ENCODE measurements around the gene SEC16B.

SEC16B gene

DNA sequence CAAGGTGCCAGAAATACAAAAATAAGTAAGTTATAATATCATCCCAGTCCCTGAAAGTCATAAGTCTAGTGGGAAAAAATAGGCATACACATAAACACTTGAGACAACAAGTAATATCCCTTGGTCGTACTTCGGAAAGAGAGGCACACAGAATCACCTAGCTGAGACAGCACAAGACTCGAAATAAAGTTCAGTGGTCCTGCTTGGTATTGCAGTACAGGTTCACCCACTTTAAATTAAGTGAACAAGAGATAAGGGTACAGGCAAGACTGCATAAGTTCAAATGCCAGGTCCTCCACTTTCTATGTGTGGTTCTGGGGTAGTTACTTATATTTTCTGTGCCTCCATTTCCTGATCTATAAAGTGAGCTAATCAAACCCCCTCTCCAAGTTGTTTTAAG, 47.6 kb downstream of the SEC16B start:
- no peaks in the 10 kb centered on the region for H3K9me2 ChIP-seq (replicated peaks; ENCODE audit: control insufficient read depth, low read length)
- H3K4me3 ChIP-seq (ENCODE audit: low read length): no peak overlapping the region
- no peaks in the 10 kb centered on the region for H3F3A ChIP-seq (ENCODE audit: control insufficient read depth, insufficient read depth)
- no peak overlapping the region for H3K27ac ChIP-seq (ENCODE audit: low read depth, low read length)
- H3K4me1 ChIP-seq (ENCODE audit: control insufficient read depth, low read length): no peaks in the 10 kb centered on the region
- H3K4me2 ChIP-seq (ENCODE audit: low read length): no peak overlapping the region
- no peaks in the 10 kb centered on the region for H4K20me1 ChIP-seq (ENCODE audit: control insufficient read depth, insufficient read depth, low read depth, low read length)
- H3K79me2 ChIP-seq (ENCODE audit: control insufficient read depth, low read length): no peaks in the 10 kb centered on the region
- TF ChIP-seq, protein P1, sequence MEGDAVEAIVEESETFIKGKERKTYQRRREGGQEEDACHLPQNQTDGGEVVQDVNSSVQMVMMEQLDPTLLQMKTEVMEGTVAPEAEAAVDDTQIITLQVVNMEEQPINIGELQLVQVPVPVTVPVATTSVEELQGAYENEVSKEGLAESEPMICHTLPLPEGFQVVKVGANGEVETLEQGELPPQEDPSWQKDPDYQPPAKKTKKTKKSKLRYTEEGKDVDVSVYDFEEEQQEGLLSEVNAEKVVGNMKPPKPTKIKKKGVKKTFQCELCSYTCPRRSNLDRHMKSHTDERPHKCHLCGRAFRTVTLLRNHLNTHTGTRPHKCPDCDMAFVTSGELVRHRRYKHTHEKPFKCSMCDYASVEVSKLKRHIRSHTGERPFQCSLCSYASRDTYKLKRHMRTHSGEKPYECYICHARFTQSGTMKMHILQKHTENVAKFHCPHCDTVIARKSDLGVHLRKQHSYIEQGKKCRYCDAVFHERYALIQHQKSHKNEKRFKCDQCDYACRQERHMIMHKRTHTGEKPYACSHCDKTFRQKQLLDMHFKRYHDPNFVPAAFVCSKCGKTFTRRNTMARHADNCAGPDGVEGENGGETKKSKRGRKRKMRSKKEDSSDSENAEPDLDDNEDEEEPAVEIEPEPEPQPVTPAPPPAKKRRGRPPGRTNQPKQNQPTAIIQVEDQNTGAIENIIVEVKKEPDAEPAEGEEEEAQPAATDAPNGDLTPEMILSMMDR (IDR thresholded peaks at IDR 0.05; ENCODE audit: low read depth, low read length, poor library complexity, severe bottlenecking): no peak
- TF ChIP-seq EZH2phosphoT487 (IDR thresholded peaks at IDR 0.05; ENCODE audit: borderline replicate concordance, low read length): no peak
- H3K27me3 ChIP-seq (ENCODE audit: control insufficient read depth, low read length): no peaks in the 10 kb centered on the region
- H3K9me3 ChIP-seq (ENCODE audit: control insufficient read depth, insufficient read depth, low read length): no peaks in the 10 kb centered on the region
- H3K36me3 ChIP-seq (ENCODE audit: control insufficient read depth, low read length): no peaks in the 10 kb centered on the region

DNA sequence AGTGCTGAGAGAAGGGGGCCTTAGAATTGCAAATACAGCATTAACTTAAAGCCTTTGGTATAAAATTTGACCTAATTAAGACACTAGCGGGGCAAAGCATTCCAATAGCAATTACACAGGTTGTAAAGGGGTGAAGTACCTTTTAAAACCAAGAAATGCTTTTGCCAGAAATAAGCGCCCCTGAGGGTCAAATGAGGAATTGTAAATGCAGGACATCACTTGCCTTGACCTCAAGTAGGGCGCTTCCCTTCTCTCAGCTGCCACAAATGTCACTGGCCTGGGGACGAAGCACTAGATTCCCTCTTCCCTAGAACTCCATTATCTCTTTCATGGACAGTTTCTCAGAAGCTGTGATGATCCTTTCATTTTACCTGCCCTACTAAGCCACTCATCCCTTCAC, 48.3 kb downstream of the SEC16B start:
- H3K4me2 ChIP-seq (ENCODE audit: low read length): no peak overlapping the region
- H3K36me3 ChIP-seq (ENCODE audit: control insufficient read depth, low read length): no peaks in the 10 kb centered on the region
- no peak overlapping the region for H3K4me3 ChIP-seq (ENCODE audit: low read length)
- H3F3A ChIP-seq (ENCODE audit: control insufficient read depth, insufficient read depth): no peaks in the 10 kb centered on the region
- H3K27me3 ChIP-seq (ENCODE audit: control insufficient read depth, low read length): no peaks in the 10 kb centered on the region
- no peak for TF ChIP-seq EZH2phosphoT487 (IDR thresholded peaks at IDR 0.05; ENCODE audit: borderline replicate concordance, low read length)
- TF ChIP-seq, protein P1 (IDR thresholded peaks at IDR 0.05; ENCODE audit: low read depth, low read length, poor library complexity, severe bottlenecking): no peak
- no peaks in the 10 kb centered on the region for H3K79me2 ChIP-seq (ENCODE audit: control insufficient read depth, low read length)
- H3K9me2 ChIP-seq (replicated peaks; ENCODE audit: control insufficient read depth, low read length): no peaks in the 10 kb centered on the region
- H3K9me3 ChIP-seq (ENCODE audit: control insufficient read depth, insufficient read depth, low read length): no peaks in the 10 kb centered on the region
- no peaks in the 10 kb centered on the region for H3K4me1 ChIP-seq (ENCODE audit: control insufficient read depth, low read length)
- no peak overlapping the region for H3K27ac ChIP-seq (ENCODE audit: low read depth, low read length)
- no peaks in the 10 kb centered on the region for H4K20me1 ChIP-seq (ENCODE audit: control insufficient read depth, insufficient read depth, low read depth, low read length)

DNA sequence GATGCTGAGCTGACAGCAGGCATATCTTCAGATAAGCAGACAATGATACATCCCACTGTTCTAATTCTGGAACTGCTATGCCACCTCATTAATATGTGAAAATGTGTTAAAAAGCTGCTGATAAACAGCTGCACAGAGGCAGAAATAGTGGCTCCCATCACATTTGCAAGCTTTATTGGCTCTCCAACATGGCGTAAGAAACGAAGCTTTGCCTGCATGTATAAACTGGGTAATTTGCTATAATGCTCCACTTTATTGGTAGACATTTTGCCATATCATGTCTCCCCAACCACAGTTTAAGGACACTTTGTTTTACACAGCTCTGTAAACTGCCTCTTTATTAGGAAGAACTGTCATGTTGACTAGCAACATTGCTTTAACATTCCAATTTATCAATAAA, 49.8 kb downstream of the SEC16B start:
- Histone ChIP-seq H4K20me1 (ENCODE audit: control insufficient read depth, insufficient read depth, low read depth, low read length) (no peaks in the 10 kb centered on the region), H3K9me2 (replicated peaks; ENCODE audit: control insufficient read depth, low read length) (no peaks in the 10 kb centered on the region; the same call in 1 of the 2 replicates), H3K4me1 (ENCODE audit: control insufficient read depth, low read length) (no peaks in the 10 kb centered on the region), H3K27ac (ENCODE audit: low read depth, low read length) (no peak overlapping the region), H3K79me2 (ENCODE audit: control insufficient read depth, low read length) (no peaks in the 10 kb centered on the region), H3K27me3 (ENCODE audit: control insufficient read depth, low read length) (no peaks in the 10 kb centered on the region), H3K36me3 (ENCODE audit: control insufficient read depth, low read length) (no peaks in the 10 kb centered on the region), H3K4me2 (ENCODE audit: low read length) (no peak overlapping the region), H3F3A (ENCODE audit: control insufficient read depth, insufficient read depth) (no peaks in the 10 kb centered on the region), H3K4me3 (ENCODE audit: low read length) (no peak overlapping the region), H3K9me3 (ENCODE audit: control insufficient read depth, insufficient read depth, low read length) (no peaks in the 10 kb centered on the region)
- TF ChIP-seq, protein P1 (IDR thresholded peaks at IDR 0.05; ENCODE audit: low read depth, low read length, poor library complexity, severe bottlenecking): no peak
- TF ChIP-seq EZH2phosphoT487 (IDR thresholded peaks at IDR 0.05; ENCODE audit: borderline replicate concordance, low read length): no peak

DNA sequence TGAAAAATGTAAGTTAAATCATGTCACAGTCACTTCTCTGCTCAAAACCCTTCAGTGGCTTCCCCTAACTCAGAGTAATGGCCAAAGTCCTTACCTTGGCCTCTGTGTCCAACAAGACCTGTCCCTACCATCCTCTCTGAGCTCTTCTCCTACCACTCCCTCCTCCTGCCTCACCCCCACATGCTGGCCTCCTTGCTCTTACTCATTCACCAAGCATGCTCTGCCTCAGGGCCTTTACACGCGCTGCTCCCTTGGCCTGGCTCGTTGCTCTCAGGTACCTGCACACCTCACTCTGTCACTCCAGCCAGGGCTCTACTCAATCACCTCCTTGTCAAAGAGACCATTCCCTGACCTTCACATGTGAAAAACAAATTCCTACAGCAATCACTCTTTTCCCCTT, 54.2 kb downstream of the SEC16B start:
- Histone ChIP-seq H3K9me2 (replicated peaks; ENCODE audit: control insufficient read depth, low read length) (no peaks in the 10 kb centered on the region; the same call in 1 of the 2 replicates), H3K36me3 (ENCODE audit: control insufficient read depth, low read length) (no peaks in the 10 kb centered on the region), H3K27ac (ENCODE audit: low read depth, low read length) (no peak overlapping the region), H3K4me3 (ENCODE audit: low read length) (no peak overlapping the region), H3K4me1 (ENCODE audit: control insufficient read depth, low read length) (no peaks in the 10 kb centered on the region), H3K4me2 (ENCODE audit: low read length) (no peak overlapping the region), H3F3A (ENCODE audit: control insufficient read depth, insufficient read depth) (no peaks in the 10 kb centered on the region), H4K20me1 (ENCODE audit: control insufficient read depth, insufficient read depth, low read depth, low read length) (no peaks in the 10 kb centered on the region), H3K79me2 (ENCODE audit: control insufficient read depth, low read length) (no peaks in the 10 kb centered on the region), H3K9me3 (ENCODE audit: control insufficient read depth, insufficient read depth, low read length) (no peaks in the 10 kb centered on the region), H3K27me3 (ENCODE audit: control insufficient read depth, low read length) (no peaks in the 10 kb centered on the region)
- TF ChIP-seq, protein P1 (IDR thresholded peaks at IDR 0.05; ENCODE audit: low read depth, low read length, poor library complexity, severe bottlenecking): no peak
- TF ChIP-seq EZH2phosphoT487 (IDR thresholded peaks at IDR 0.05; ENCODE audit: borderline replicate concordance, low read length): no peak

Data from DOHH2 (cell line).